ENCODE data around the gene GPD1L. TPM values are rescaled to one million over a fixed set of nuclear protein-coding genes. Genes with fewer than 3 reads are reported as not detected.
A peak's percentile ranks its signal among the peaks of the same experiment; 100 is the strongest.

Gene GPD1L
- total RNA-seq (2016; rRNA removed; fragmentation: Illumina TruSeq; extraction: Trizol) (13.7 and 20.1 TPM in 2 replicates), polyA plus RNA-seq (2011; rRNA removed) (4.0 and 4.9 TPM in 2 replicates), polyA minus RNA-seq (2011; rRNA and poly(A)+ RNA removed; ENCODE audit: low replicate concordance) (4.9 and 19.8 TPM in 2 replicates), Bru-seq, nascent RNA (percentile 48 among the genes with signal in this experiment), BruChase-seq, experiment 1, labeled RNA remaining after a 6-hour chase (percentile 55 among the genes with signal in this experiment), BruChase-seq, experiment 2, labeled RNA remaining after a 2-hour chase (percentile 50 among the genes with signal in this experiment)
- 1.3 and 3.3 TPM in 2 replicates for total RNA-seq (2016; cell fraction: cytosol; rRNA removed; fragmentation: Illumina TruSeq; extraction: Trizol; ENCODE audit: low read depth)
- 13.6 and 21.2 TPM in 2 replicates for total RNA-seq (2016; cell fraction: insoluble cytoplasmic fraction; rRNA removed; fragmentation: Illumina TruSeq; extraction: Trizol)
- total RNA-seq (2016; cell fraction: membrane; rRNA removed; fragmentation: Illumina TruSeq; extraction: Trizol) = 5.5 and 5.8 TPM in 2 replicates
- total RNA-seq (2016; cell fraction: nucleus; rRNA removed; fragmentation: Illumina TruSeq; extraction: Trizol) = 8.4 and 8.6 TPM in 2 replicates
- 2.8 and 4.0 TPM in 2 replicates for polyA plus RNA-seq (2011; cell fraction: cytosol; rRNA removed)
- polyA plus RNA-seq (2011; cell fraction: nucleus; rRNA removed) = 2.0 and 3.7 TPM in 2 replicates
- polyA plus RNA-seq (2012) = 4.3 and 6.1 TPM in 2 replicates
- polyA plus RNA-seq (2016; cell fraction: cytosol; fragmentation: Illumina TruSeq; extraction: Trizol; ENCODE audit: low read depth) = 0.65 and 0.78 TPM in 2 replicates
- 15.6 and 16.7 TPM in 2 replicates for polyA plus RNA-seq (2016; cell fraction: insoluble cytoplasmic fraction; fragmentation: Illumina TruSeq; extraction: Trizol; ENCODE audit: low read depth)
- polyA plus RNA-seq (2016; cell fraction: membrane; fragmentation: Illumina TruSeq; extraction: Trizol; ENCODE audit: low read depth) = 2.3 and 2.4 TPM in 2 replicates
- polyA plus RNA-seq (2016; cell fraction: nucleus; fragmentation: Illumina TruSeq; extraction: Trizol; ENCODE audit: insufficient read depth, low read depth) = 7.8 and 8.2 TPM in 2 replicates
- 3.4 and 3.9 TPM in 2 replicates for polyA minus RNA-seq (2011; cell fraction: cytosol; rRNA and poly(A)+ RNA removed)
- polyA minus RNA-seq (2011; cell fraction: nucleus; rRNA and poly(A)+ RNA removed) = 2.7 and 4.0 TPM in 2 replicates
- long read RNA-seq, experiment 1, full-length matches to known transcripts = 6 of 6 reads
- long read RNA-seq, experiment 1, partial matches to known transcripts = 0 of 6 reads
- long read RNA-seq, experiment 1, other reads (novel, unspliced or antisense) = 0 of 6 reads
- long read RNA-seq, experiment 2, full-length matches to known transcripts = 1 of 17 reads
- long read RNA-seq, experiment 2, partial matches to known transcripts = 0 of 17 reads
- long read RNA-seq, experiment 2, other reads (novel, unspliced or antisense) = 16 of 17 reads

DNA sequence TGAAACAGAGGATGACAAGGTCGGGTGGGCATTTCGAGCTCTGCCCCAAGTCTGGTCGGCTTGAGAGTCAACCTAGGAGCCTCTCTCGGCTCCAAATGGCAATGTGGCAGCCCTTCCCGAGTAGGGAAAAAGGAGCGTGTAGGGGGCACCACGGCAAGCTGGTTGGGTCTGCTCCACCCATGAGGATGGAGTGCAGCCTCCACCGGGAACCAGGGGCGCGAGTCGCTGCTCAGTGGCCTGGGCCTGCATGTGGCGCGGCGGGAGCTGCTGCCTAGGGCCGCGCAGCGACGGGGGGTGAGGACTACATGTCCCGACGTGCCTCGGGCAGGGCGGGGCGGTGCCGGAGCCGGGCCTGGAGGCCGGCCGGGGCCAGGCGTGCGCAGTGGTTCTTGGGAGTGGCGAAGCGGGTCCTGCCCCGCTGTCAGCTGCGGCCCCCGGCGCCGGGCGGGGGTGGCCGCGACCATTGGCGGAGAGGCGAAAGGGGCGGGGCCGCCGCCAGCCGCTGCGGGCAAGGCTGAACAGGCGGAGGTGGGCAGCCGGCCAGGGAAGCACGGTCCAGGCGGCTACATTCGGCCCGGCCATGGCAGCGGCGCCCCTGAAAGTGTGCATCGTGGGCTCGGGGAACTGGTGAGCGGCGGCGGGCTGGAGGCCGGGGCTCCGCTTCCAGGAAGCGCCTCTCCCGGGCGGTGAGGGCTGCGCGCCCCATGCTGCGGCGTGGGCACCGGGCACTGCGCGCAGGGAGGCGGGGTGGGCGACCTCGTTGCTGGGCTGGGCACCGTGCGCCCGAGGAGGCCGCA is at the start of gene GPD1L:
Gene GPD1L, plus strand, starts transcription at position 489 of the 797 bp plus-strand sequence. Its CDS starts 92 bp downstream, at position 581.
- H3K4me1 ChIP-seq (ENCODE audit: insufficient read depth, low read length) = peaks cover 56% of the 10 kb centered on the region
- intact Hi-C loops (cut with micrococcal nuclease; ENCODE audit: unreplicated experiment) (loop anchor here (2.0 to 5.0 kb wide), 2 partner anchors 36 to 574 kb away; partner anchors contain the start of gene STT3B), in situ Hi-C loops (cut with HindIII; ENCODE audit: extremely low pct_ligation_motif_present, low pct_unique_long_range_greater_than_20kb) (no loop called here)
- peak; percentile 99 for ATAC-seq
- H3K9ac ChIP-seq (ENCODE audit: insufficient read depth, low read depth, low read length) = peak within 1 kb of the TSS; percentile 72
- H2AFZ ChIP-seq (ENCODE audit: low read length) = peak within 1 kb of the TSS; percentile 99
- no TSS peak for BruUV-seq (replicated peaks)
- ChIA-PET POLR2A (interaction anchor here (0.9 to 1.2 kb wide), 3 partner anchors 9 to 88 kb away, joined by 3 to 4 read pairs (median 3); no protein-coding TSS in a partner anchor), CTCF (ENCODE audit: low intra/inter-chr PET ratio, low total read pairs) (no interaction called here)
- H3K9me3 ChIP-seq (ENCODE audit: low read length) = no peaks in the 10 kb centered on the region
- peak within 1 kb of the TSS; percentile 58 to 79 (median 75) for H3K4me3 ChIP-seq (replicated peaks in 1 of 3; ENCODE audit: insufficient read depth in 1 of 3, low read depth in 2 of 3, low read length in 3 of 3)
- peak within 1 kb of the TSS; percentile 99 for H3K4me2 ChIP-seq (ENCODE audit: low read depth, low read length)
- no peaks in the 10 kb centered on the region for H3K79me2 ChIP-seq (ENCODE audit: insufficient read depth, low read length)
- no peaks in the 10 kb centered on the region; a peak in 1 of 5 replicates for H3K27me3 ChIP-seq (ENCODE audit: control insufficient read depth in 1 of 2, insufficient read depth in 2 of 2, low read length in 2 of 2)
- FAIRE-seq = peak; percentile 81
- no peak within 1 kb of the TSS for H3K27ac ChIP-seq (ENCODE audit: extremely low read length, insufficient read depth, low read length)
- DNase-seq (ENCODE audit: low spot score) = peak; percentile 89
- H4K20me1 ChIP-seq (ENCODE audit: insufficient read depth, low read length) = no peaks in the 10 kb centered on the region
- 0% methylated on average over 1 of the region's 78 CpGs for WGBS (ENCODE audit: low lambda C conversion rate)
- no peaks in the 10 kb centered on the region for H3K36me3 ChIP-seq (replicated peaks in 1 of 2; ENCODE audit: control insufficient read depth in 1 of 2, insufficient read depth in 2 of 2, low read length in 2 of 2)
- TF ChIP-seq BRCA1 (CRISPR knock-in tag; IDR thresholded peaks at IDR 0.05) = no peak
- no peak for TF ChIP-seq CREM (IDR thresholded peaks at IDR 0.05)
- TF ChIP-seq CREM (CRISPR knock-in tag; IDR thresholded peaks at IDR 0.05) = no peak
- TF ChIP-seq, protein P1, sequence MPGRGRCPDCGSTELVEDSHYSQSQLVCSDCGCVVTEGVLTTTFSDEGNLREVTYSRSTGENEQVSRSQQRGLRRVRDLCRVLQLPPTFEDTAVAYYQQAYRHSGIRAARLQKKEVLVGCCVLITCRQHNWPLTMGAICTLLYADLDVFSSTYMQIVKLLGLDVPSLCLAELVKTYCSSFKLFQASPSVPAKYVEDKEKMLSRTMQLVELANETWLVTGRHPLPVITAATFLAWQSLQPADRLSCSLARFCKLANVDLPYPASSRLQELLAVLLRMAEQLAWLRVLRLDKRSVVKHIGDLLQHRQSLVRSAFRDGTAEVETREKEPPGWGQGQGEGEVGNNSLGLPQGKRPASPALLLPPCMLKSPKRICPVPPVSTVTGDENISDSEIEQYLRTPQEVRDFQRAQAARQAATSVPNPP (CRISPR knock-in tag; IDR thresholded peaks at IDR 0.05) = no peak; the same call in 1 of the 2 replicates
- TF ChIP-seq DNMT1 (CRISPR knock-in tag; IDR thresholded peaks at IDR 0.05) = peak; percentile 75; the same call in 1 of the 2 replicates
- TF ChIP-seq MAZ (IDR thresholded peaks at IDR 0.05; ENCODE audit: borderline replicate concordance, low read depth, low read length) = peak; percentile 95
- peak; percentile 98 for TF ChIP-seq MAZ (CRISPR knock-in tag; IDR thresholded peaks at IDR 0.05; ENCODE audit: low read depth)
- no peak for TF ChIP-seq ZNF83 (CRISPR knock-in tag; IDR thresholded peaks at IDR 0.05; ENCODE audit: borderline replicate concordance)
- TF ChIP-seq TRIM24 (CRISPR knock-in tag; IDR thresholded peaks at IDR 0.05) = no peak
- TF ChIP-seq, protein P2, sequence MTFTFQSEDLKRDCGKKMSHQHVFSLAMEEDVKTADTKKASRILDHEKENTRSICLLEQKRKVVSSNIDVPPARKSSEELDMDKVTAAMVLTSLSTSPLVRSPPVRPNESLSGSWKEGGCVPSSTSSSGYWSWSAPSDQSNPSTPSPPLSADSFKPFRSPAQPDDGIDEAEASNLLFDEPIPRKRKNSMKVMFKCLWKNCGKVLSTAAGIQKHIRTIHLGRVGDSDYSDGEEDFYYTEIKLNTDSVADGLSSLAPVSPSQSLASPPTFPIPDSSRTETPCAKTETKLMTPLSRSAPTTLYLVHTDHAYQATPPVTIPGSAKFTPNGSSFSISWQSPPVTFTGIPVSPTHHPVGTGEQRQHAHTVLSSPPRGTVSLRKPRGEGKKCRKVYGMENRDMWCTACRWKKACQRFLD (CRISPR knock-in tag; IDR thresholded peaks at IDR 0.05; ENCODE audit: borderline replicate concordance) = no peak
- TF ChIP-seq NFRKB (IDR thresholded peaks at IDR 0.05) = no peak
- TF ChIP-seq ZNF367 (CRISPR knock-in tag; IDR thresholded peaks at IDR 0.05; ENCODE audit: borderline replicate concordance) = no peak
- TF ChIP-seq, protein P3, sequence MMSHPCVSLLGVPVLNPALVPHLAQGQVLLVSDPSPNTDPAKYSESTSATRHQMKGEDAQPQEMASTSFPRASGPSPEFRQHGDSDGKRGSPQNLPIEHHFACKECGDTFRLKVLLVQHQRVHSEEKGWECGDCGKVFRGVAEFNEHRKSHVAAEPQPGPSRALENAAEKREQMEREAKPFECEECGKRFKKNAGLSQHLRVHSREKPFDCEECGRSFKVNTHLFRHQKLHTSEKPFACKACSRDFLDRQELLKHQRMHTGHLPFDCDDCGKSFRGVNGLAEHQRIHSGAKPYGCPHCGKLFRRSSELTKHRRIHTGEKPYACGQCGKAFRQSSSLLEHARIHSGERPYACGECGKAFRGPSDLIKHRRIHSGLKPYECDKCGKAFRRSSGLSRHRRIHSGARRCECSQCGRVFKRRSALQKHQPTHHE (CRISPR knock-in tag; IDR thresholded peaks at IDR 0.05; ENCODE audit: borderline replicate concordance) = 0 out of 2 replicates have a peak, but pooled peaks have one; percentile 48
- TF ChIP-seq MED1 (CRISPR knock-in tag; IDR thresholded peaks at IDR 0.05) = peak; percentile 24; the same call in 1 of the 2 replicates
